GM06990 (cell line): ENCODE data around the gene PROX1.

ENCODE experiments used
- DNase-seq: peaks from one replicate; pipeline ENCODE4 v3.0.0-alpha.2; 2011; ENCODE audit not compliant: insufficient read length; ENCODE audit errors: extremely low read depth
- H3K27me3 ChIP-seq: replicated peaks from 2 replicates; pipeline ENCODE4 v1.6.0; 2011; ENCODE audit warnings: low read length; ENCODE audit not compliant: control insufficient read depth, insufficient read depth
- H3K36me3 ChIP-seq: 2 replicates; pipeline ENCODE4 v1.5.1; 2011; ENCODE audit warnings: low read length; ENCODE audit not compliant: control insufficient read depth, insufficient read depth
- H3K4me3 ChIP-seq: replicated peaks from 2 replicates; pipeline ENCODE4 v1.5.1; 2011; ENCODE audit warnings: low read depth, mild to moderate bottlenecking, control low read depth, low read length
- CTCF ChIP-seq: IDR thresholded peaks from 2 replicates; pipeline ENCODE4 v1.5.1; 2011; ENCODE audit warnings: low read length, control low read depth, mild to moderate bottlenecking, inconsistent platforms; ENCODE audit not compliant: insufficient read depth, poor library complexity, severe bottlenecking

PROX1 gene, protein sequence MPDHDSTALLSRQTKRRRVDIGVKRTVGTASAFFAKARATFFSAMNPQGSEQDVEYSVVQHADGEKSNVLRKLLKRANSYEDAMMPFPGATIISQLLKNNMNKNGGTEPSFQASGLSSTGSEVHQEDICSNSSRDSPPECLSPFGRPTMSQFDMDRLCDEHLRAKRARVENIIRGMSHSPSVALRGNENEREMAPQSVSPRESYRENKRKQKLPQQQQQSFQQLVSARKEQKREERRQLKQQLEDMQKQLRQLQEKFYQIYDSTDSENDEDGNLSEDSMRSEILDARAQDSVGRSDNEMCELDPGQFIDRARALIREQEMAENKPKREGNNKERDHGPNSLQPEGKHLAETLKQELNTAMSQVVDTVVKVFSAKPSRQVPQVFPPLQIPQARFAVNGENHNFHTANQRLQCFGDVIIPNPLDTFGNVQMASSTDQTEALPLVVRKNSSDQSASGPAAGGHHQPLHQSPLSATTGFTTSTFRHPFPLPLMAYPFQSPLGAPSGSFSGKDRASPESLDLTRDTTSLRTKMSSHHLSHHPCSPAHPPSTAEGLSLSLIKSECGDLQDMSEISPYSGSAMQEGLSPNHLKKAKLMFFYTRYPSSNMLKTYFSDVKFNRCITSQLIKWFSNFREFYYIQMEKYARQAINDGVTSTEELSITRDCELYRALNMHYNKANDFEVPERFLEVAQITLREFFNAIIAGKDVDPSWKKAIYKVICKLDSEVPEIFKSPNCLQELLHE

DNA sequence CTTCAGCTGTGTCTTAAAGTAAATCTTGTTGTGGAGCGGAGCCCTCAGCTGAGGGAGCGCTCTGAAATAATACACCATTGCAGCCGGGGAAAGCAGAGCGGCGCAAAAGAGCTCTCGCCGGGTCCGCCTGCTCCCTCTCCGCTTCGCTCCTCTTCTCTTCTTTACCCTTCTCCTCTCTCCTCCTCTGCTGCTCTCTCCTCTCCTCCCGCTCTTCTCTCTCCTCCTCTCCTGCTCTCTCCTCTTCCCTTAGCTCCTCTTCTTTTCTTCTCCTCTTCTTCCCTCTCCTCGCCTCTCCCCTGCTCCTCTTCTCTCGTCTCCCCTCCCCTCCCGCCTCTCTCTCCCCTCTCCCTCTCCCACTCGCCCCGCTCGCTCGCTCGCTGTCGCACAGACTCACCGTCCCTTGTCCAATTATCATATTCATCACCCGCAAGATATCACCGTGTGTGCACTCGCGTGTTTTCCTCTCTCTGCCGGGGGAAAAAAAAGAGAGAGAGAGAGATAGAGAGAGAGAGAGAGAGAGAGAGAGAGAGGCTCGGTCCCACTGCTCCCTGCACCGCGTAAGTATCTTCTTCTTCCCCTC lies at the start of gene PROX1:
TSS of gene PROX1 (plus strand) at position 47 of the 580 bp plus-strand sequence. CDS start 8,563 bp downstream, outside the sequence.
- Histone ChIP-seq H3K4me3 (peak within 1 kb of the TSS; percentile 56), H3K36me3 (no peaks in the 10 kb centered on the region), H3K27me3 (peaks cover 4% of the 10 kb centered on the region)
- no peak for DNase-seq
- no peak for TF ChIP-seq CTCF

DNA sequence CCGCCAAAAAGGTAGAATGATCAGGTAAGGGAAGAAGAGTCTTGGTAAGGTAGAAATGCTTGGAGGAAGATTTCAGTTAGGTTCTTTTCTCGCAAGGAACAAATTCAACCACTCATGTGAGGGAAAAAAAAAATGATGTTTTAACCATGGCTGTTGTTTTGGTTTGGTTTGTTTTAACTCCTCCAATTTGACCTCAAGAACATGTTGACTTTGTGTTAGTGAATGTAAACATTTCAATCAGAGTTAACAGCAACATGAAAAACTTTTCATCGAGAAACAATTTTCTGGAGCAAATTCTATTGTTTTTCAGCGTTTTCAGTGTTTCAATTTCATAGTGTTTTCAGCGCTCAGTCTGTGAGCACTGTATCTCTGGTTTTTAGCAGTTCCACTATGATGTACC lies 49.0 kb upstream of the PROX1 start:
- no peak for DNase-seq
- TF ChIP-seq CTCF: no peak
- H3K27me3 ChIP-seq: no peaks in the 10 kb centered on the region
- no peaks in the 10 kb centered on the region for H3K36me3 ChIP-seq
- no peak overlapping the region for H3K4me3 ChIP-seq

GRCh38 chr1:213939888-213940287 lies 47.9 kb upstream of the PROX1 start:
- no peak for TF ChIP-seq CTCF
- Histone ChIP-seq H3K27me3 (no peaks in the 10 kb centered on the region), H3K4me3 (no peak overlapping the region), H3K36me3 (no peaks in the 10 kb centered on the region)
- DNase-seq: no peak

DNA sequence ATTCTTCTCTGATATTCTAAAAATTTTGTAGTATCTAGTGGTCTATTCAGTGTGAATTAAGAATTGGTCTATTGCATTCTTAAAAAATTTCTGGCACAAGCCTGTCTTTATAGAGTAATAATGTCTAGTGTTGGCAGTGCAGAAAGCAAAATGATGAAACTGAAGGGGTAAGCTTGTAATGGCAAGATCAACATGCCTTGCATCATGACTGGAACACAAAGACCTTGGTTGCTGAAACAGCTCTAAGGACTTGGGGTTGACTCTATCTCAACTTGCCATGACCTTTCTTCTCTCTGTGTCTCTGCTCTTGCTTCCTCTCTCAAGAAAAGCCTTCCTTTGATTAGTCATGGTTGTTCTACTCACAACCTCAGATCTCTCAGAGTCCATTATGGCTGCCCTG lies 46.8 kb upstream of the PROX1 start:
- DNase-seq: no peak
- Histone ChIP-seq H3K27me3 (no peaks in the 10 kb centered on the region), H3K4me3 (no peak overlapping the region), H3K36me3 (no peaks in the 10 kb centered on the region)
- no peak for TF ChIP-seq CTCF

DNA sequence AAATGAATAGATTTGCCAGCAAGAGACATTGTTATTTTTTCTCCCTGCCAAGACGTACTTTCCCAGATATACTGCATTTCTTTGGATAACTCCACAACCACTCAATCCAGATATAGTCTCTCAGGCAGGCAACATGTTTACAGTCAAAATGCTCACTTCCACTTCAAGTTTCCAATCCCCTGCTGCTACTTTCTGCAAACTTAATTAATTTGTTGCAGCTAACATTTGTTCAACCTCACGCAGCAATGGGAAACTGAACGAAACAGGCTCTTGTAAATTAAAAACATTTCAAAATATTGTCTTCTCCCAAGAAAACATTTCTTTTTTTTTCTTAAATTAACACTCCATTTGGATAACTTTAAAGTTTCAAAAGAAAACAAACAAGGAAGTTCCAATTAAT lies 45.7 kb upstream of the PROX1 start:
- Histone ChIP-seq H3K4me3 (no peak overlapping the region), H3K27me3 (no peaks in the 10 kb centered on the region), H3K36me3 (no peaks in the 10 kb centered on the region)
- DNase-seq: no peak
- no peak for TF ChIP-seq CTCF
